ENCODE results near the gene P3H3. TPM values are rescaled to one million over a fixed set of nuclear protein-coding genes. Genes with fewer than 3 reads are reported as not detected.

P3H3 gene
- polyA plus RNA-seq, 4 donors, result 27.5 to 80.9 (median 33.6) TPM

DNA sequence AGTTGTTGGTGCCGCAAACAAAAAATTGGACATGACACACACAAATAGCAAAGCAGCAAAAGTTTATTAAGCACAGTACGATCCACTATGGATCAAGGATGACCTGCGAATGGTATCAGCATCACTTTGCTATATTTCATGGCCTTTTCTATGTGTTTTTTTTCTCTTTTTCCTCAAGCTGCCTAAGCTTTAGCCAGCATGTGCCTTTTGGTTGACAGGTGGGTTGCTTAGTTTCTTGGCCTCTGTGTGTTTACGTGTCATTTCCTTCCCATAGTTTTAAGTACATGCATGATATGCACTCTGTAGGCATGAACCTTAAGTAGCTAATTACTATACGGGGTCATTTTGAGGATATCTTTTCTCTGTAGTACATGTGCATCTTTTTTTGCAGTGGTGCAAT, 29.1 kb upstream of the P3H3 start:
- no peak for DNase-seq (ENCODE audit: low read depth in 4 of 4, low spot score in 3 of 4)

DNA sequence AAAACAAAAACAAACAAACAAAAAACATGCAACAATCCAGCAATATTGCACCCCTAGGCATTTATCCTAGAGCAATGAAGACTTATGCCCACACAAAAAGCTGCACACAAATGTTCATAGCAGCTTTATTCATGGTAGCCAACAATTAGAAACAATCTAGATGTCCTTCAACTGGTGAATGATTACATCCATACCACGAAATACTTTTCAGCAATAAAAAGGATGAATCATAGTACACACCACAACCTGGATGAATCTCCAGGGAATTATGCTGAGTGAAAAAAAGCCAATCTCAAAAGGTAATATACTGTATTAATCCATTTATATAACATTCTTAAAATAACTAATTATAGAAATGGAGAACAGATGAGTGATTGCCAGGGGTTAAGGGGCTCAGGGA, 21.0 kb upstream of the P3H3 start:
- DNase-seq (ENCODE audit: low read depth in 4 of 4, low spot score in 3 of 4), result no peak

DNA sequence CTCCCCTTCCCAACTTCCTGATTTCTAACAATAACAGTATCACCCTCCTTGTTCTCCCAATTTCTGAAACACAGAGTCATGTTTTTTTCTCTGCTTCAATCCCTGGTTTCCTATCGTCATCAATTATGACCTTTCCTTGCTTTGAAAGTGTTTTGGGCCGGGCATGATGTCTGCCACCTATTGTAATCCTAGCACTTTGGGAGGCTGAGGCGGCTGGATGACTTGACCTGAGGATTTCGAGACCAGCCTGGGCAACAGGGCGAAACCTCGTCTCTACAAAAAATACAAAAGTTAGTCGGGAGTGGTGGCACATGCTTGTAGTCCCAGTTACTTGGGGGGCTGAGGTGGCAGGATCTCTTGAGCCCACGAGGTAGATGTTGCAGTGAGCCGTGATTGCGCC, 19.2 kb upstream of the P3H3 start:
- DNase-seq (ENCODE audit: low read depth in 4 of 4, low spot score in 3 of 4), result no peak

DNA sequence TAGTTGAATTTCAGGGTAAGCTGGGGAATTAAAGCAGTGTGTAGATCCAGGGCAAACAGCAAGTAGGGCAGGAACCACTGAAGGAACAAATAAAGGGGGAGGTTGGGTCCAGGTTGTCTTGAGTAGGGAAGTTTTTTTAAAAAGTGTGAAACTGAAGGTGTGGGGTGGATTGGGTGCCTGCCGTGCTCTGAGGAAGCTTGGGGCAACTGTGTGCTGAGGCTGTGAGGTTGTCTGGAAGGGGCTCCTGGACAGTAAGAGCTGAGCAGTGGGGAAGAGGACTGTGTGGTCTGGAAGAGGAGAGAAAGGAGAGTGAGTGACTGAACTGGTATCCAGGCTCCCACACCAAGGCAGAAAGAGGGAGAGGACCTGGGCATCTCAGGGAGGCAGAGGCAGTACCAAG, 17.4 kb upstream of the P3H3 start:
- DNase-seq (ENCODE audit: low read depth in 4 of 4, low spot score in 3 of 4), result no peak

DNA sequence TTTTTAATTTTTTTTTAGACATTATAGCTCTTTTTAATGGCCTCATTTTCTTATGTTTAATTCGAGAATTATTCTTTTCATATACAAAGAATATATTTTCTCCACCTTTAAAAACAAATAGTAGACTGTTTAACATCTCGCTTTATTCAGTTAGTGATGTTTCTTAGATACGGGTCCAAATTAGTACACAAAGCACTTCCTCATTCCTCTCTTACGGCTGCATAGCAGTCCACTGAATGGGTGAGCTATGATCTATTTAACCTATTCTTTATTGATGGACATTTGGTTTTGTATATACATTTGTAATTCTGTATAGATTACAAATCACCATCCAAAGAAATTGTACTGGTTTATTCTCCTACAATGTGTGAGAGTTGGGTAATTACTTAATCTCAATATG, 14.8 kb upstream of the P3H3 start:
- no peak for DNase-seq (ENCODE audit: low read depth in 4 of 4, low spot score in 3 of 4)

DNA sequence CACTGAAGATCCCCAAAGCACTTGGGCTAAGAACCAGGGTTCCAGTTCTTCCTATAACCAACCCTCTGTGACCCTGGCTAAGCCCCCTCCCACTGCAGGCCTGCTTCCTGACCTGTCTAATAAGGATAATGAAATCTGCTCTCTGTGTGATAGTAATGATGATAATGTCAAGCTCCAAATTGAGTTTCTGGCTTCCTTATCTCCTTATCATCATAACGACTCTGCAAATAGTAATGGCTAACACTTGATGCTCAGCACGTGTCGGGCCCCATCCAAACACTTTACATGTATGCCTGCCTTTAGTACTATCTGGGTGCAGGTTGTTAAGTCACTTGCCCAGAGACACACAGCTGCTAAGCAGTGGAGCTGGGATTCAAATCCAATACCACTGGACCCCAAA, 11.6 kb upstream of the P3H3 start:
- DNase-seq (ENCODE audit: low read depth in 4 of 4, low spot score in 3 of 4), result no peak

DNA sequence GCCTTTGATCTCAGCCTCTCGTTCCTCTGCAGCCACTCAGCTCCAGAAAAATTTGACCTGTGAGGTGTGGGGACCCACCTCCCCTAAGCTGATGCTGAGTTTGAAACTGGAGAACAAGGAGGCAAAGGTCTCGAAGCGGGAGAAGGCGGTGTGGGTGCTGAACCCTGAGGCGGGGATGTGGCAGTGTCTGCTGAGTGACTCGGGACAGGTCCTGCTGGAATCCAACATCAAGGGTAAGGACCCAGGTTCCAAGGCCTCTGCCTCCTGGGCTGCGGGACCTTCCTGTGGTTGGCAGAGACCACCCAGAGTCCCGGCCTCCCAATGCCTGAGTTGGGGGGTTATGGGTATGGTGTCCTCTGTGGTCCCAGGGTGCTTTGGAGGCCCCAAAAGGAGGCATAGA, 11.1 kb upstream of the P3H3 start:
- no peak for DNase-seq (ENCODE audit: low read depth in 4 of 4, low spot score in 3 of 4)

DNA sequence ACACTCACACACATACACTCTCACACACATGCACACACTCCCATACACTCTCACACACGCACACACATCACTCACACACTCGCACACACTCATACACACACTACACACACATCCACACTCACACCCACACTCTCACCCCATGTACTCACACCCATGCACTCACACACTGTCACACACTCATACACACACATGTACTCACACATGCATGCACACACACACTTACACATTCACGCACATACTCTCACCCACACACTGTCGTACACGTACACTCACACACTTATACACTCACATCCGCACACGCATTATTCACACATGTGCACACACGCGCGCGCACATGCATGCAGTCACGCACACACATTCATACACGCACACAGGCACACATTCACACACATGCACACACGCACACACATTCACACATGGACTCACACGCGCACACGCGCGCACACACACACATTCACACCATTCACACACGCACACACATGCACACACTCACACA, 10.5 kb upstream of the P3H3 start:
- DNase-seq (ENCODE audit: low read depth in 4 of 4, low spot score in 3 of 4), result no peak

DNA sequence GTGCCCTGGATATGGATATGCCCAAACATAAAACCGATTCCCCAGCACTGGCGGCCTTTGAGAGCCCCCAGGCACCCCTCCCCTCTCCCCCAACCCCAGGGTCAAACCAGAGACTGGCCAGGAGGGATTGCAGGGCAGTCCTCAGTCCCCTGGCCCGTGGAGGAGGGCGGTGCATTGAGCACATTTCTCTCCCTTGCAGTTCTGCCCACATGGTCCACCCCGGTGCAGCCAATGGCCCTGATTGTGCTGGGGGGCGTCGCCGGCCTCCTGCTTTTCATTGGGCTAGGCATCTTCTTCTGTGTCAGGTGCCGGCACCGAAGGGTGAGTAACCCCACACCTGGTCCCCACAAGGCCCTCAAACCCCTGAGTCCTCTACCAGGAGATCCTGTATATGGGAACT, 10.0 kb upstream of the P3H3 start:
- no peak for DNase-seq (ENCODE audit: low read depth in 4 of 4, low spot score in 3 of 4)

DNA sequence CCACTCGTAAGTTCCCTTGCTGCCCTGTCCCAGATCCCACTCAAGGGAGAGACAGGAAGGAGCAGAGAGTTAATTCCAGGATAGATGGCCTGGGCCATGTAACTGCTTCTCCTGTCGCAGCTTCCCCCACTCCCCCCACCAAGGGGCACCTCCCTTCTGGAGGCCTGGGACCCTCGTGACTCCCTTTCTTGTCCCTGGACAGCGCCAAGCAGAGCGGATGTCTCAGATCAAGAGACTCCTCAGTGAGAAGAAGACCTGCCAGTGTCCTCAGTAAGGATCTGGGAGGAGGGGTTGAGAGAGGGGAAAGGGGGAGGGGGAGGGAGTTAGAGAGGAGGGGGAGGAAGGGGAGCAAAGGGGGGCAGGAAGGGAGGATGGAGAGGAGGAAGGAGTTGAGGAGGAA, 9.6 kb upstream of the P3H3 start:
- no peak for DNase-seq (ENCODE audit: low read depth in 4 of 4, low spot score in 3 of 4)

DNA sequence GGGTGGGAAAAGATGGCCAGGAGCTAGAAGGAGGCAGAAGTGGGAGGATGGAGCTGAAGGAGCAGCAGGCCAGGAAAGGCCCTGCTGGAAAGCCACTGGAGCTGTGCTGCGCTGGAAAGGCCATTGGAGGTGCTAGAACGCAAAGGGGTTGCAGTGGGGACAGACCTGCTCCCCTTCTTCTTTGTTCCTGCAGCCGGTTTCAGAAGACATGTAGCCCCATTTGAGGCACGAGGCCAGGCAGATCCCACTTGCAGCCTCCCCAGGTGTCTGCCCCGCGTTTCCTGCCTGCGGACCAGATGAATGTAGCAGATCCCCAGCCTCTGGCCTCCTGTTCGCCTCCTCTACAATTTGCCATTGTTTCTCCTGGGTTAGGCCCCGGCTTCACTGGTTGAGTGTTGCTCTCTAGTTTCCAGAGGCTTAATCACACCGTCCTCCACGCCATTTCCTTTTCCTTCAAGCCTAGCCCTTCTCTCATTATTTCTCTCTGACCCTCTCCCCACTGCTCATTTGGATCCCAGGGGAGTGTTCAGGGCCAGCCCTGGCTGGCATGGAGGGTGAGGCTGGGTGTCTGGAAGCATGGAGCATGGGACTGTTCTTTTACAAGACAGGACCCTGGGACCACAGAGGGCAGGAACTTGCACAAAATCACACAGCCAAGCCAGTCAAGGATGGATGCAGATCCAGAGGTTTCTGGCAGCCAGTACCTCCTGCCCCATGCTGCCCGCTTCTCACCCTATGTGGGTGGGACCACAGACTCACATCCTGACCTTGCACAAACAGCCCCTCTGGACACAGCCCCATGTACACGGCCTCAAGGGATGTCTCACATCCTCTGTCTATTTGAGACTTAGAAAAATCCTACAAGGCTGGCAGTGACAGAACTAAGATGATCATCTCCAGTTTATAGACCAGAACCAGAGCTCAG, 8.8 kb upstream of the P3H3 start:
- no peak for DNase-seq (ENCODE audit: low read depth in 4 of 4, low spot score in 3 of 4)

DNA sequence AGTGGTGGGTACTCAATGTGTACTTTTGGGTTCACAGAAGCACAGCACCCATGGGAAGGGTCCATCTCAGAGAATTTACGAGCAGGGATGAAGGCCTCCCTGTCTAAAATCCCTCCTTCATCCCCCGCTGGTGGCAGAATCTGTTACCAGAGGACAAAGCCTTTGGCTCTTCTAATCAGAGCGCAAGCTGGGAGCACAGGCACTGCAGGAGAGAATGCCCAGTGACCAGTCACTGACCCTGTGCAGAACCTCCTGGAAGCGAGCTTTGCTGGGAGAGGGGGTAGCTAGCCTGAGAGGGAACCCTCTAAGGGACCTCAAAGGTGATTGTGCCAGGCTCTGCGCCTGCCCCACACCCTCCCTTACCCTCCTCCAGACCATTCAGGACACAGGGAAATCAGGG, 8.0 kb upstream of the P3H3 start:
- DNase-seq (ENCODE audit: low read depth in 4 of 4, low spot score in 3 of 4), result no peak

DNA sequence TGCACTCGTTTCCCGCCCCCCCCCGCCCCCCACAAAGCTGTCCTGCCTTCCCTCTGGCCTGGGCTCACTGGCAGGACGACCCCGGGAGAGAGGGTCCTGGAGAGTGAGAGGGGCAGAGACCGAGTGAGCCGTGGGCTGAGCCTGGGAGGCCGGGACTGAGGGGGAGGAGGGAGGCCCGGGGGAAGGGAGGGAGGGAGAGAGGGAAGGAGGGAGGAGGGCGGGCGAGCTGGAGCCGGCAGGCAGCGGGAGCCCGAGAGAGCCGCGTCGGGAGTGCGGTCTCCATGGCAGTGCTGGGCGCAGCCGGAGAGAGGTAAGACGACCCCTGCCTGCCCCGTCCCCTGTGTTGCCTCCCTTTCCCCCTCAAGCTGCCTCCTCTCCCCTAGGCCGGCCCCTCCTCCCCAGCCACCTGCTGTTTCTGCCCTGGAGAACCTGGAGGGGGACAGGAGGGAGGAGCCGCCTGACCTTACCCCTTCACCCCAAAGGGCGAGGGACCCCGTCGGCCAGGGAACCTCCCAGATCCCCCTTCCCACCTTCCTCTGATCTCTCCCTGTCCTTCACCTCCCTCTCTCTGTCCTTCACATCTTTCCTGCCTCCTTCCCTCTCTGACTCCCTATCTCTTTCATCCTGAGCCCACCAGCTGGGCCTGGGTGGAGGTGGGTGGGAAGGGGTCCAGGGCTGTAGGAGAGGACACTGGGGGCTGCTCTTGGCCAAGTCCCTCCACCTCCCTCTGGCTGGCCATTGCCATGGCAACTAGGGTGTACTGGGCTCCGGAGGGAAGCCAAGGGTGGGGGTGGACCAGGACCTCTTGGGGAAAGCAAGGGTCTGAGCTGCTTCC, 6.4 kb upstream of the P3H3 start, which contains the start of gene GPR162:
GPR162 (plus strand) TSS at position 231 of the 835 bp plus-strand sequence. CDS start 2,078 bp downstream, outside the sequence.
- peak in 2 of 4 donors; percentile 75 to 78 for DNase-seq (ENCODE audit: low read depth in 4 of 4, low spot score in 3 of 4)

DNA sequence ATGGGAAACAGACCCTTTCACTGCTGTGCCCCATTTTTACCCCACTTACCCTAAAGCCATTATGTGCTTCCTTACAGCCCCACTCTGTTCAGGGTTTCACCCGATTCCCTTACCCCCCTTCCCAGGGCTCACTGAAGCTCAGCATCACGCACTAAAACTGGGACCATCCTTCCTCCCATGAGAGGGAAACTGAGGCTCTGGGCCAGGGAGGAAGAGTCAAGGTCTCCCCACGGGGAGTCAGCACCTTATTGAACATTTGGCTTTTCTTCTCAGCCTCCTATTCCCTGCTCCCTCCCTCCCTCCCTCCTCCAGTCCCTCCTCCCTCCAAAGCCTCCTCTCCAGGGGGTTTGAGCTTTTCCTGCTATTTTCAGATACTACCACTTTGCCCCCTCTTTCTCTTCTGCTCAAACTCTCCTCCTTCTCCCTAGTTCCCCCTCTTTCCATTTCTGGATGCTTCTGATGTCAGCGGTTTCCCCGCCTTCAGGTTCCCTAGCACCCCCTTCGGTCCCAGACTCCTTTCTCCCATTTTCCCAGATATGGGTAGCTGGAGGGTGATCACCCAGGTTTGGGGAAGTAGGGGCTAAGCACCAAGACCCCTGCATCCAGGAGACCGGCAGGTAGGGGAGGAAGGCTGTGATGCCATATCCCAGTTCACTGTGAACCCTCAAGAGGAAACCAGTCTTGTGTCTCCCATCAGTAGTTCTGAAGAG, 5.6 kb upstream of the P3H3 start:
- no peak for DNase-seq (ENCODE audit: low read depth in 4 of 4, low spot score in 3 of 4)

DNA sequence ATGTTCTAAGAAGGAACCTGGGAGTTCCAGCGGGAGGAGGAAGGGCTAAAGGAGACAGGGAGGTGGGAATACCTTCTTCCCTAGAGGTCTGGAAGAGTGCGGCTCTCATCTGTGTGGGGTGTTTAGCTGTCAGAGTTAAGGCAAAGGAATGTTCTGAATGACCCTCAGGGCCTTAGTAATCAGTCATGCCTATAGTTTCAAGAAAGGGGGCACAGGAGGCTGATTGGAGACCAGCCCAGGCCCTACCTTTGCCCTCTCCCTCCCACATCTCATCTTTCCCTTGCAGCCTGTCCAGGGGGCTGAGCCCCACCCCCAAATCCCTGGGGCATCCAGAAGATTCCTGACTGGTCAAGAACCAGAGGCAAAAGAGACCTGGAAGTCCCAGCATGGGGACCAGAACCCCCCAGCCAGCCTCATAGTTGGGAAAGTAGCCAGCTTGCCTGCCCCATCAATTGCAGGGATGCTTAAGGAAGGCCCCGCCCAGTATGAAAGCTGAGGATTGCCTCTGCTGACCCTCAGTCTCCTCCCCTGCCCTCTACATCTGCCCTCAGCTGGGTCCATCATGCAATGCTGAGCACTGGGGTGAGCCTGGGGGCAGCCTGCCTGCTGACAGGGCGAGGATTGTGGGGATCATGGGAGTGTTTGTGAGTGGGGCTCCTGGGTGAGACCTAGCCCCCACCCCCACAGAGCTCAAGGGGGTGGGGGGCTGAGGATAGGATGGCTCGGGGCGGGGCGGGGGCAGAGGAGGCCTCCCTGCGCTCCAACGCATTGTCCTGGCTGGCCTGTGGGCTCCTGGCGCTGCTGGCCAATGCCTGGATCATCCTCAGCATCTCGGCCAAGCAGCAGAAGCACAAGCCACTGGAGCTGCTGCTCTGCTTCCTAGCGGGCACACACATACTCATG, 4.8 kb upstream of the P3H3 start:
- no peak for DNase-seq (ENCODE audit: low read depth in 4 of 4, low spot score in 3 of 4)

DNA sequence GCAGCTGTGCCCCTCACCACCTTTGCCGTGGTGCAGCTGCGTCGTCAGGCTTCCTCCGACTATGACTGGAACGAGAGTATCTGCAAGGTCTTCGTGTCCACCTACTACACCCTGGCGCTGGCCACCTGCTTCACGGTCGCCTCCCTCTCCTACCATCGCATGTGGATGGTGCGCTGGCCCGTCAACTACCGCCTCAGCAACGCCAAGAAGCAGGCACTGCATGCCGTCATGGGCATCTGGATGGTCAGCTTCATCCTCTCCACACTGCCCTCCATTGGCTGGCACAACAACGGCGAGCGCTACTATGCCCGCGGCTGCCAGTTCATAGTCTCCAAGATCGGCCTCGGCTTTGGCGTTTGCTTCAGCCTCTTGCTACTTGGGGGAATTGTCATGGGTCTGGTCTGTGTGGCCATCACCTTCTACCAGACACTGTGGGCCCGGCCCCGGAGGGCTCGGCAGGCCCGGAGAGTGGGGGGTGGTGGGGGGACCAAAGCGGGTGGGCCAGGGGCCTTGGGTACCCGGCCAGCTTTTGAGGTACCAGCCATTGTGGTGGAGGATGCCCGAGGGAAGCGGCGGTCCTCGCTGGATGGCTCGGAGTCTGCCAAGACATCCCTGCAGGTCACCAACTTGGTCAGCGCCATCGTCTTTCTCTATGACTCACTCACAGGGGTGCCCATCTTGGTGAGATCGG, 4.0 kb upstream of the P3H3 start:
- no peak for DNase-seq (ENCODE audit: low read depth in 4 of 4, low spot score in 3 of 4)

DNA sequence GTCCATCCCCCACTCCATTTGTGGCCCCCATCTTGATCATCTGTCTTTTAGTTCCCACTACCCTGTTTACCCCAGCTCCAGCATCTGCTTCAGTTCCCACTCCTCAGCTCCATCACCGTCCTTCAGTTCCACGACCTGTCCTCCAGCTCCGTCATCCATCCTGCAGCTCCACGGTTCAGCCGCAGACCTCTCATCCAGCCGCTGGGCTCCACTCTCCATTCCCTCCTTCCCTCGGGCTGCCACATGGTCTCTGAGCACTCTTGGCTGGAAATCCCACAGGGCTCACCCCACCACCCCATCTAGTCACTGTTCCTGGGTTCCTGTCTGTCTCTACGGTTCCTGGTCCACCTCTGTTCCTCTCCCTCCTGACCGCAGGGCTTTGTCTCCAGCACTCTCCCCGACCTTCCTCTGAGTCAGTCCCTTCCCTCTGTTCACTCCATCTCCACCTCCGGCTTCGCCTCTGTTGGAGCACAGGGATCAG, 3.3 kb upstream of the P3H3 start:
- DNase-seq (ENCODE audit: low read depth in 4 of 4, low spot score in 3 of 4), result no peak

DNA sequence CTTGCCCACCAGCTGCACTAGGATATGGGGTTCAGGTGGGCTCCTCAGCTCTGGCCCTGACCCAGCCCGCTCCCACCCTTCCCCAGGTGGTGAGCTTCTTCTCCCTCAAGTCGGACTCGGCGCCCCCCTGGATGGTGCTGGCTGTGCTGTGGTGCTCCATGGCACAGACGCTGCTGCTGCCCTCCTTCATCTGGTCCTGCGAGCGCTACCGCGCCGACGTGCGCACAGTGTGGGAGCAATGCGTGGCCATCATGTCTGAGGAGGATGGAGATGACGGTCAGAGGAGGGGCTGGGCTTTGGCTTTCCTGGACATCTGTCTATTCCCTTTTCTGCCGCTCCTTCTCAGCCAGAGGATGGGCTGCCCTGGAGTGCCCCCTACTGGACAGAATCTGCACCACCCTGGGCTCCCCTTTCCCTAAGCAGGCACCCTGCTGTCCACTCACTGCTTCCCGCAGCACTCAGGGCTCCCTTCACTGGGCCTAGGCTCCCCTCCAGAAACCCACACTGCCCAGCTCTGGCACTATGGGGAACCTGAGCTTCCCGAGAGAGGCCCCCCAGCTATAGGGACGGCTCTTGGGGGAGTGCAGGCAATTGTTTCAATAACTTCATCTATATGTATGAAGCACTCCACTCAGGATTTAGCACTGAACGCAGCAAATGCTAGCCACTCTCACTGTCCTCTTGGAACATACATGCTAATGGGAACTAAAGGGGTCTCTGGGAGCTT, 2.6 kb upstream of the P3H3 start:
- DNase-seq (ENCODE audit: low read depth in 4 of 4, low spot score in 3 of 4), result peak in 1 of 4 donors; percentile 82
